ENCODE measurements around the gene AGR2. TPM values are rescaled to one million over a fixed set of nuclear protein-coding genes. Genes with fewer than 3 reads are reported as not detected.

Gene AGR2
- total RNA-seq: not detected in 2 replicates

GRCh38 chr7:16804674-16805439 lies at the start of gene AGR2:
Gene AGR2 (minus strand): TSS chr7:16804999. CDS start chr7:16801796, 3,203 bp downstream.

DNA sequence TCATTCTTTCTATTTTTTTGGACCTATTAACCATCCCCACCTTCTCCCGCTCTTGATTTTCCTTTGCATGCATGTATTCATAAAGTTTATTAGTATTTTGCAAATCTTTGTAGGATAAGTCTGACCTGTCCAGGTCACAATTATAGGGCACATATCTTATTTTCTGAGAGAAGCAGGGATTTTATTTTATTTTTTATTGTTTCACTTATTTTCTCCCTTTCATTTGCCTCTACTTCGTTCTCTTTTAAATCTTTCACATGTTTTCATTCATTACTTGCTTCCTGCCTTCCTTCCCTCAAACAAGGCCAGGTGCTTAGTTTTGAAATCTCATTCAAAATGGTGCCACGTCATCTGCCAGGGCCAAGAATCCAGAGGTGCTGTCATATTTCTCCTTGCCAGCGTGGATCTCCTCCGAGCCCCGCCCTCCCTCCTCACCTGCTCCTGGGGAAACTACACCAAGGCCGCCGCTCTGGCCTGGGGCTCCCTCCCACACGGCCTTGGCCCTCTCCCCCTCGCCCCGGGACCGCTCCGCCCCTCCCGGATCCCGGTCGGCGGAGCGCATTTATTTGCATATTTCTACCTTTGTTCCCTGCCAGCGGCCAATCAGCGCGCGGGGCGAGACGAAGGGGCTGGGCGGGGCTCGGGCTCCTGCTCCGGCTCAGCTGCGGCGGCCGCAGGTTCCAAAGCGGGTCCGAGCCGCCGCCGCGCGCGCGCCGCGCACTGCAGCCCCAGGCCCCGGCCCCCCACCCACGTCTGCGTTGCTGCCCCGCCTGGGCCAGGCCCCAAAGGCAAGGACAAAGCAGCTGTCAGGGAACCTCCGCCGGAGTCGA lies 51.5 kb downstream of the AGR2 start, which contains the start of gene TSPAN13:
Gene TSPAN13, plus strand, starts transcription at position 654 of the 830 bp plus-strand sequence. CDS start 213 bp downstream, outside the sequence.

Other genes starting within 250 kb of the AGR2 start
- 11.4 and 12.2 TPM in 2 replicates for gene ANKMY2, start 159.2 kb downstream of the AGR2 start, total RNA-seq
- gene BZW2, start 158.8 kb downstream of the AGR2 start, total RNA-seq: 63.0 and 78.5 TPM in 2 replicates
- gene TSPAN13, start 51.2 kb downstream of the AGR2 start, total RNA-seq: 5.6 and 7.5 TPM in 2 replicates
- gene AGR3, start 77.0 kb upstream of the AGR2 start, total RNA-seq: not detected in 2 replicates

Data from cardiac ventricle fibroblast (primary cell).